ENCODE measurements around the gene MIOX. TPM values are rescaled to one million over a fixed set of nuclear protein-coding genes. Genes with fewer than 3 reads are reported as not detected.

Gene MIOX
- total and polyA plus RNA-seq, 9 of the 15 experiments (the other 6 are each of a cell fraction or from before 2014, with no cell fraction given) = 0.08 TPM; not detected in 8

- no peak for TF ChIP-seq ATF1 (CRISPR knock-in tag; IDR thresholded peaks at IDR 0.05)
- TF ChIP-seq ATF1 (tag; IDR thresholded peaks at IDR 0.05) = no peak
- TF ChIP-seq SNAPC5 (CRISPR knock-in tag; IDR thresholded peaks at IDR 0.05) = no peak
- no peak for TF ChIP-seq ARNT (IDR thresholded peaks at IDR 0.05)
- no peak for TF ChIP-seq BCOR (IDR thresholded peaks at IDR 0.05)
- TF ChIP-seq ZNF316 (IDR thresholded peaks at IDR 0.05) = no peak
- TF ChIP-seq PML (IDR thresholded peaks at IDR 0.05; ENCODE audit: low read length) = no peak
- TF ChIP-seq HDAC8 (tag; IDR thresholded peaks at IDR 0.05) = no peak
- no peak for TF ChIP-seq BRCA1 (IDR thresholded peaks at IDR 0.05)
- TF ChIP-seq BRCA1 (CRISPR knock-in tag; IDR thresholded peaks at IDR 0.05) = no peak
- no peak for TF ChIP-seq ZNF75A (CRISPR knock-in tag; IDR thresholded peaks at IDR 0.05)
- no peak for TF ChIP-seq SMARCC2 (IDR thresholded peaks at IDR 0.05; ENCODE audit: low read depth)
- TF ChIP-seq MGA (IDR thresholded peaks at IDR 0.05) = no peak
- TF ChIP-seq ELF2 (CRISPR knock-in tag; IDR thresholded peaks at IDR 0.05) = no peak
- TF ChIP-seq GTF2A2 (tag; IDR thresholded peaks at IDR 0.05) = no peak
- TF ChIP-seq PRDM10 (IDR thresholded peaks at IDR 0.05; ENCODE audit: partially characterized antibody) = no peak
Observed at GRCh38 chr22:50486561-50487289, at the start of gene MIOX (continued).
